GM10248 (cell line): ENCODE results near the gene PPM1J.
A peak's percentile ranks its signal among the peaks of the same experiment; 100 is the strongest.

ENCODE experiments used
- CTCF ChIA-PET: fragments of 300-600 bp; sonication (Branson Sonifier 250); formaldehyde crosslinking; extraction: SDS; loops from one replicate; lab custom pipeline; 2021; ENCODE audit warnings: antibody characterized with exemption; lab: Yijun Ruan, JAX
- POLR2A ChIA-PET: fragments of 350-650 bp; sonication (Branson Sonifier 250); formaldehyde crosslinking; extraction: SDS; loops from one replicate; lab custom pipeline; 2020; ENCODE audit warnings: antibody characterized with exemption; lab: Yijun Ruan, JAX
- DNase-seq: peaks from one replicate; pipeline ENCODE4 v3.0.0; 2012; ENCODE audit errors: extremely low spot score
- TF ChIP-seq, protein P1 (sequence below): IDR thresholded peaks from 2 replicates; pipeline ENCODE4 v1.5.1; 2012; ENCODE audit warnings: mild to moderate bottlenecking, low read depth; ENCODE audit errors: extremely low read depth, missing control alignments, control extremely low read depth

PPM1J gene, protein sequence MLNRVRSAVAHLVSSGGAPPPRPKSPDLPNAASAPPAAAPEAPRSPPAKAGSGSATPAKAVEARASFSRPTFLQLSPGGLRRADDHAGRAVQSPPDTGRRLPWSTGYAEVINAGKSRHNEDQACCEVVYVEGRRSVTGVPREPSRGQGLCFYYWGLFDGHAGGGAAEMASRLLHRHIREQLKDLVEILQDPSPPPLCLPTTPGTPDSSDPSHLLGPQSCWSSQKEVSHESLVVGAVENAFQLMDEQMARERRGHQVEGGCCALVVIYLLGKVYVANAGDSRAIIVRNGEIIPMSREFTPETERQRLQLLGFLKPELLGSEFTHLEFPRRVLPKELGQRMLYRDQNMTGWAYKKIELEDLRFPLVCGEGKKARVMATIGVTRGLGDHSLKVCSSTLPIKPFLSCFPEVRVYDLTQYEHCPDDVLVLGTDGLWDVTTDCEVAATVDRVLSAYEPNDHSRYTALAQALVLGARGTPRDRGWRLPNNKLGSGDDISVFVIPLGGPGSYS

DNA sequence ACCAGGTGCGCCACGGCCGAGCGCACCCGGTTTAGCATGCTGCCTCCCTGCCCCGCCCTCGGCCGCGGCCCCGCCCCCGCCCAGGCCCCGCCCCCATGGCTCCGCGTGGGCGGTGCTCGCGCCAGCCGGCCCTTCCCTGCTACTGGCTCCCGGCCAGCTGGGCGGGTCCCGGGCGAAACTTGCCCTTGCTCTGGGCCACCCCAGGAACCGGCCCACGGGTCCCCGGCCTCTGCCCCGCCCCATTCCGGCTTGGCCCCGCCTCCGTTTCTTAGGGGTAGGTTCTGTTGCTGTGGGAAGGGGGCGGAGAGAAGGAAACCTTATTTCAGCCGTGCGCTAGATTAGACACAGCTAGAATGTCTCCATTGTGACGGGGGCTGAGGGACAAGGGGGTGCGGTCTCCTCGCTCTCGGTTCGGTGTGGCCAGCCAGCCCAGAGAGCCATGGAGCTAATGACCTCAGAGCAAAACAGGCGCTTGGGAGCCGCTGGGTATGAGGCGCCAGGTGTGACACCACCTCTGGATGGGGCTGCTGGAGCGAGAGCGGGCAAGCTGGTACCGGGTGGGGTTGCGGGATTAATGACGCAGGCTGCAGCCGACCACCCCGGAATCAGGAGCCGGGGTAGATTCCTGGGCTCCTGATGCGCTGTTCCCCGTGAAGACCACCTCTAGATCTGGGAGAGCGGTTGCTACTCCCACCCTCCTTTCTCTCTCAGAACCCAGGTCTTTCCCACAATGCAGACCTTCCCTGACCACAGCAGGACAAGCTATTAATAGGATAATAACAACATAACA is at the start of gene PPM1J:
Gene PPM1J (minus strand): TSS at position 69 of the 790 bp plus-strand sequence. CDS start 31 bp downstream, at position 38.
- TF ChIP-seq, protein P1, sequence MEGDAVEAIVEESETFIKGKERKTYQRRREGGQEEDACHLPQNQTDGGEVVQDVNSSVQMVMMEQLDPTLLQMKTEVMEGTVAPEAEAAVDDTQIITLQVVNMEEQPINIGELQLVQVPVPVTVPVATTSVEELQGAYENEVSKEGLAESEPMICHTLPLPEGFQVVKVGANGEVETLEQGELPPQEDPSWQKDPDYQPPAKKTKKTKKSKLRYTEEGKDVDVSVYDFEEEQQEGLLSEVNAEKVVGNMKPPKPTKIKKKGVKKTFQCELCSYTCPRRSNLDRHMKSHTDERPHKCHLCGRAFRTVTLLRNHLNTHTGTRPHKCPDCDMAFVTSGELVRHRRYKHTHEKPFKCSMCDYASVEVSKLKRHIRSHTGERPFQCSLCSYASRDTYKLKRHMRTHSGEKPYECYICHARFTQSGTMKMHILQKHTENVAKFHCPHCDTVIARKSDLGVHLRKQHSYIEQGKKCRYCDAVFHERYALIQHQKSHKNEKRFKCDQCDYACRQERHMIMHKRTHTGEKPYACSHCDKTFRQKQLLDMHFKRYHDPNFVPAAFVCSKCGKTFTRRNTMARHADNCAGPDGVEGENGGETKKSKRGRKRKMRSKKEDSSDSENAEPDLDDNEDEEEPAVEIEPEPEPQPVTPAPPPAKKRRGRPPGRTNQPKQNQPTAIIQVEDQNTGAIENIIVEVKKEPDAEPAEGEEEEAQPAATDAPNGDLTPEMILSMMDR, result no peak
- DNase-seq, result peak; percentile 97
- POLR2A ChIA-PET, result interaction anchor here (0.5 to 1.2 kb wide), 3 partner anchors 11 to 96 kb away, joined by 3 to 5 read pairs (median 4); partner anchors contain the start of genes CAPZA1 and ST7L
- CTCF ChIA-PET, result interaction anchor here (0.6 to 12.2 kb wide), 54 partner anchors 8 to 1567 kb away, joined by 3 to 410 read pairs (median 4); partner anchors contain the start of genes LRIG2, MOV10, RHOC and SLC16A1

DNA sequence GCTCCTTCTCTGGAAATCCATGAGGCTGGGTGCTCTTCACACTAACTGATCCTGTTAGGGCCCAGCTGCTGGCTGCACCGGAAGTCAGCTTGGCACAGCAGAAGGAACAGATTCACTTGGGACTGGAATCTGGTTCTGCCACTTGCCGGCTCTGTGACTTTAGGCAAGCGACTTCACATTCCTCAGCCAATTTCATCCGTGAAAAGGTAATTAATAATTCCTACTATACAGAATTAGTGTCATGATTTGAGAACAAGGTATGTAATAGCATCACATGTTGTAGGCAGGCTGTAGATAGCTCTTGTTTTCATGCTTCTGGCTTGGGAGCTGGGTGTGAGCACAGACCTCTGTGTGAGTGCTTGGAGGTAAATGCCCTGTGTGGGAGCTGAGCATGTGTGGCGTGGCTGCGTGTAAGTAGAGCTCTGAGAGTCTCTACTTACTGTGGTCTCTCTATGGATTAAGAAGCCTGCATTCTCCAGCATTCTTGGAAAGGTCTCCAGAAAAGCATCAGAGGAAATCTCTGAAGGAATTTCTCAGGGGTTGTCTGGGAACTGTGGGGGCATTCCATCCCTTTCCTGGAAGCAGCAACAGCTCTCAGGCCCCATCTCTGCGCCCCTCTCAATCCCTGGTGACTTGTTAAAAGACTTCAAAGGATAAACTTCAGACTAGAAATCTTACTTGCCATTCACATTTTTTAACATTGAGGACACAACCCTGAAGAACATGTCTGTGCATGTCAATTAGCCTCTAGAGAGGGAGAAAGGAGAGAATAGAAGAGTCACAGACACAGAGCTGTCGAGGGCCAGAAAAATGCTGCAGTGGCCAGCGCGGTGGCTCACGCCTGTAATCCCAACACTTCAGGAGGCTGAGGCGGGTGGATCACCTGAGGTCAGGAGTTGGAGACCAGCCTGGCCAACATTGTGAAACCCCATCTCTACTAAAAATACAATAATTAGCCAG is 47.7 kb upstream of the PPM1J start:
- ChIA-PET POLR2A (no interaction called here), CTCF (interaction anchor here (1.1 to 2.9 kb wide), 7 partner anchors 9 to 280 kb away, joined by 3 to 10 read pairs (median 5); no protein-coding TSS in a partner anchor)
- DNase-seq, result no peak
- TF ChIP-seq, protein P1, result no peak

DNA sequence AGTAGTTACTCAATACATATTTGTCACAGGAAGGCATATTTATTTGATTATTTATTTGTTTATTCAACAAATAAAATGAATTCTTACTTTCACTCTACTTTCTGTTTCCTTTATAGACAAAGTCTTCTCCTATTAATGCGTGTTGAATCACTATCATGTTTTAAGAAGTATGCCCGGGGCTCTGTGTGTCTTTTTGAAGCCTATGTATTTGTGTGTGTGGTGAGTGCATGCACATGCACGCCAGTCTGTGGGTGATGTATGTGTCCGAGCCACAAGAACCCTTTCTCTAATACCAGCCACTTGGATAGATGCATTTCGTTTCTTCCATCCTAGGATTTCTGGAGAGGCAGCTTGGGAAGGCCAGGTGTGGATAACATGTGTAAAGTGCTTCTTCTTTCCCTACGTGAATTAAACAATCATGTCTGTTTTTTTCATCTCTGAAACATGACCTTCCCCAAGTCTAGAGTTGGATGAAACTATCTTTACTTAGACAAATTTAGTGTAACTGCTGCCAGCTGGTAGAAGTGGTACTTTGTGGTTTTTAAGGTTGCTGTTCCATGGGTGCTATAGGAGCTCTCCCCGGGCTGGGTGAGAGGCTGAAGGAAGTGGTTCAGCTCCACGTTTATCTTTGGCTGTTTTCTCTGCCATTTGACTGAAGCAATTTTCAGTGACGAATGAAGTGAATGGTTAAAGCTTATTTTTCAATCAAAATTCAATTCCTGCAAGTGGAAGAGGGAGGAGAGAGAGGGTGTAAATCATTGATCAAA is 46.8 kb upstream of the PPM1J start:
- no peak for DNase-seq
- POLR2A ChIA-PET, result no interaction called here
- CTCF ChIA-PET, result interaction anchor here (1.1 to 2.9 kb wide), 6 partner anchors 8 to 281 kb away, joined by 3 to 10 read pairs (median 4); no protein-coding TSS in a partner anchor

DNA sequence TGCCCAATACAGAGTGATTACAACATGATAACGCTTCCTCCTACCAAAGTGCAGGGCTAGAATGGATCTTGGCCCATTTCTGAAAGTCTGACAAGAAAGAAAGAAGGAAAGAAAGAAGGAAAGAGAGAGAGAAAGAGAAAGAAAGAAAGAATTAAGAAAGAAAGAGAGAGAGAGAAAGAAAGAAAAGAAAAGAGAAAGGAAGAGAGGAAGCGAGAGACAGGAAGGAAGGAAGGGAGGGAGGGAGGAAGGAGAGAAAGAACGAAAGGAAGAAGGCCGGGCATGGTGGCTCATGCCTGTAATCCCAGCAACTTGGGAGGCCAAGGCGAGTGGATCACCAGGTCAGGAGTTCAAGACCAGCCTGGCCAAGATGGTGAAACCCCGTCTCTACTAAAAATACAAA is 44.1 kb upstream of the PPM1J start:
- TF ChIP-seq, protein P1, result no peak
- DNase-seq, result no peak
- CTCF ChIA-PET, result interaction anchor here (1.3 kb wide), 1 partner anchor 14 kb away, joined by 3 read pairs; no protein-coding TSS in a partner anchor
- POLR2A ChIA-PET, result no interaction called here

More for the DNA sequence above, 46.8 kb upstream of the PPM1J start:
- TF ChIP-seq, protein P1, result no peak

DNA sequence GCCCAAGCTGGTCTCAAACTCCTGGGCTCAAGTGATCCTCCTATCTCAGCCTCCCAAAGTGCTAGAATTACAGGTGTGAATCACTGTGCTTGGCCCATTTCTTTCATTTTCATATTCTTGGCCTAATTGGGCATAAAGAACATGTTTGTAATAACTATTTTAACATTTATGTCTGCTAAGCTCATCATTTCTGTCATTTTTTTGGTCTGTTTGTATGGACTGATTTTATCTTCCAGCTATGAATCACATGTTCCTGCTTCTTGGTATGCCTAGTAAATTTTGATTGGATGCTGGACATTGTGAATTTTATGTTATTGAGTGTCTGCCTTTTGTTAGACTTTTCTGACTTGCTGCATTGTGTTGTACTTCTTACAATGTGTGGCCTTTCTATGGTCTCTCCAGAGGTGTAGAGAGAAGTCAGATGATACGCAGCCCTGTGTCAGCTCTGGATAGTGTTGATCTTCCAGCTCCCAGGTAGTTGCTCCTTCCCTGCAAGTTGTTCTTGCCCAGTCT is 39.0 kb upstream of the PPM1J start:
- no peak for DNase-seq
- POLR2A ChIA-PET, result interaction anchor here (0.6 kb wide), 1 partner anchor 520 kb away, joined by 13 read pairs; no protein-coding TSS in a partner anchor
- TF ChIP-seq, protein P1, result no peak
- CTCF ChIA-PET, result interaction anchor here (0.7 to 2.6 kb wide), 4 partner anchors 9 to 55 kb away, joined by 3 to 10 read pairs (median 4); no protein-coding TSS in a partner anchor
